ENCODE data around the gene CPNE1. TPM values are rescaled to one million over a fixed set of nuclear protein-coding genes. Genes with fewer than 3 reads are reported as not detected.

CPNE1 gene
- total RNA-seq, 2 experiments from 2014 or later = 308 to 324 TPM

GRCh38 chr20:35599776-35600120 lies 65.0 kb downstream of the CPNE1 start:
- DNase-seq (no peak), ATAC-seq (no peak)
- CTCF ChIA-PET = interaction anchor here (1.1 kb wide), 1 partner anchor 152 kb away, joined by 3 read pairs; no protein-coding TSS in a partner anchor
- intact Hi-C loops (cut with micrococcal nuclease) = no loop called here
- POLR2A ChIA-PET = interaction anchor here (1.0 to 1.7 kb wide), 2 partner anchors 16 to 74 kb away, joined by 3 to 4 read pairs; partner anchors contain the start of gene SPAG4
- peaks cover 28% of the 10 kb centered on the region for H3K27me3 Mint-ChIP-seq
- no peak overlapping the region for H3K27ac Mint-ChIP-seq
- H3K4me1 Mint-ChIP-seq (ENCODE audit: low read depth) = peaks cover 4% of the 10 kb centered on the region
- H3K9me3 Mint-ChIP-seq = no peaks in the 10 kb centered on the region
- H3K4me3 Mint-ChIP-seq = no peak overlapping the region
- no peaks in the 10 kb centered on the region for H3K36me3 Mint-ChIP-seq (ENCODE audit: low read depth)
- TF ChIP-seq CTCF (IDR thresholded peaks at IDR 0.05) = no peak

GRCh38 chr20:35598899-35599775 lies 65.6 kb downstream of the CPNE1 start:
- ATAC-seq (no peak), DNase-seq (no peak)
- no peaks in the 10 kb centered on the region for H3K9me3 Mint-ChIP-seq
- peaks cover 28% of the 10 kb centered on the region for H3K27me3 Mint-ChIP-seq
- intact Hi-C loops (cut with micrococcal nuclease) = no loop called here
- H3K4me1 Mint-ChIP-seq (ENCODE audit: low read depth) = peaks cover 4% of the 10 kb centered on the region
- no peaks in the 10 kb centered on the region for H3K36me3 Mint-ChIP-seq (ENCODE audit: low read depth)
- ChIA-PET CTCF (interaction anchor here (1.1 kb wide), 1 partner anchor 152 kb away, joined by 3 read pairs; no protein-coding TSS in a partner anchor), POLR2A (interaction anchor here (1.0 kb wide), 1 partner anchor 74 kb away, joined by 3 read pairs; no protein-coding TSS in a partner anchor)
- no peak overlapping the region for H3K27ac Mint-ChIP-seq
- TF ChIP-seq CTCF (IDR thresholded peaks at IDR 0.05) = no peak
- H3K4me3 Mint-ChIP-seq = no peak overlapping the region

- ATAC-seq (no peak), DNase-seq (no peak)
- no peaks in the 10 kb centered on the region for H3K36me3 Mint-ChIP-seq (ENCODE audit: low read depth)
- H3K9me3 Mint-ChIP-seq = no peaks in the 10 kb centered on the region
- H3K4me1 Mint-ChIP-seq (ENCODE audit: low read depth) = peaks cover 4% of the 10 kb centered on the region
- CTCF ChIA-PET = interaction anchor here (1.1 kb wide), 1 partner anchor 151 kb away, joined by 3 read pairs; no protein-coding TSS in a partner anchor
- POLR2A ChIA-PET = no interaction called here
- TF ChIP-seq CTCF (IDR thresholded peaks at IDR 0.05) = no peak
- H3K4me3 Mint-ChIP-seq = no peak overlapping the region
- intact Hi-C loops (cut with micrococcal nuclease) = no loop called here
- no peak overlapping the region for H3K27ac Mint-ChIP-seq
- H3K27me3 Mint-ChIP-seq = peaks cover 27% of the 10 kb centered on the region
Measured at GRCh38 chr20:35598476-35598875, 66.2 kb downstream of the CPNE1 start.

- TF ChIP-seq CTCF (IDR thresholded peaks at IDR 0.05) = no peak
- ChIA-PET CTCF (no interaction called here), POLR2A (no interaction called here)
- Mint-ChIP-seq H3K36me3 (ENCODE audit: low read depth) (no peaks in the 10 kb centered on the region), H3K27ac (no peak overlapping the region), H3K4me3 (no peak overlapping the region), H3K4me1 (ENCODE audit: low read depth) (peaks cover 4% of the 10 kb centered on the region), H3K27me3 (peaks cover 18% of the 10 kb centered on the region), H3K9me3 (no peaks in the 10 kb centered on the region)
- intact Hi-C loops (cut with micrococcal nuclease) = no loop called here
- DNase-seq (no peak), ATAC-seq (no peak)
Measured at GRCh38 chr20:35597186-35597585, 67.5 kb downstream of the CPNE1 start.

GRCh38 chr20:35595901-35596300 lies 68.8 kb downstream of the CPNE1 start:
- DNase-seq = no peak
- Mint-ChIP-seq H3K9me3 (no peaks in the 10 kb centered on the region), H3K4me3 (no peak overlapping the region), H3K27ac (no peak overlapping the region), H3K27me3 (peaks cover 11% of the 10 kb centered on the region), H3K36me3 (ENCODE audit: low read depth) (no peaks in the 10 kb centered on the region), H3K4me1 (ENCODE audit: low read depth) (no peaks in the 10 kb centered on the region)
- CTCF ChIA-PET = no interaction called here
- POLR2A ChIA-PET = interaction anchor here (0.6 kb wide), 2 partner anchors 106 to 144 kb away, joined by 3 read pairs; no protein-coding TSS in a partner anchor
- intact Hi-C loops (cut with micrococcal nuclease) = no loop called here
- ATAC-seq = no peak
- TF ChIP-seq CTCF (IDR thresholded peaks at IDR 0.05) = no peak

Data from activated CD8-positive, alpha-beta T cell treated with anti-CD3 and anti-CD28 coated beads for 36 hours (primary cell).